ENCODE results near the gene MVP.
"Not testable (repeated sequence)": the region's sequence is repeated elsewhere in the genome, so short reads cannot be mapped to it uniquely, and the experiment has no call there.

Gene MVP

GRCh38 chr16:29815793-29816693 lies 4.2 kb upstream of the MVP start, which contains the start of gene PAGR1:
Gene PAGR1 (plus strand): TSS chr16:29816152. CDS start chr16:29816526, 374 bp downstream.
- DNase-seq (ENCODE audit: low spot score): peak; percentile 100

GRCh38 chr16:29816694-29817441 lies 3.4 kb upstream of the MVP start:
- peak; percentile 38 for DNase-seq (ENCODE audit: low spot score)

GRCh38 chr16:29818082-29818481 lies 2.2 kb upstream of the MVP start:
- no peak for DNase-seq (ENCODE audit: low spot score)

- no peak for DNase-seq (ENCODE audit: low spot score)
Measured at GRCh38 chr16:29819506-29819905, 756 bp upstream of the MVP start.

- DNase-seq (ENCODE audit: low spot score): peak; percentile 62
Measured at GRCh38 chr16:29820730-29821642, 724 bp downstream of the MVP start.

- DNase-seq (ENCODE audit: low spot score): no peak
Measured at GRCh38 chr16:29821643-29822115, 1.4 kb downstream of the MVP start.

GRCh38 chr16:29824589-29825144 lies 4.4 kb downstream of the MVP start:
- no peak for DNase-seq (ENCODE audit: low spot score)

GRCh38 chr16:29825145-29826044 lies 5.1 kb downstream of the MVP start:
- DNase-seq (ENCODE audit: low spot score): peak; percentile 51

GRCh38 chr16:29826342-29826695 lies 6.1 kb downstream of the MVP start:
- no peak for DNase-seq (ENCODE audit: low spot score)

GRCh38 chr16:29830774-29831173 lies 10.5 kb downstream of the MVP start:
- DNase-seq (ENCODE audit: low spot score): no peak

GRCh38 chr16:29831490-29831889 lies 11.2 kb downstream of the MVP start:
- no peak for DNase-seq (ENCODE audit: low spot score)

- DNase-seq (ENCODE audit: low spot score): not testable (repeated sequence)
Measured at GRCh38 chr16:29833219-29833618, 13.0 kb downstream of the MVP start.

GRCh38 chr16:29834079-29834478 lies 13.8 kb downstream of the MVP start:
- no peak for DNase-seq (ENCODE audit: low spot score)

GRCh38 chr16:29835926-29836325 lies 15.7 kb downstream of the MVP start:
- no peak for DNase-seq (ENCODE audit: low spot score)

GRCh38 chr16:29836623-29837022 lies 16.4 kb downstream of the MVP start:
- no peak for DNase-seq (ENCODE audit: low spot score)

- no peak for DNase-seq (ENCODE audit: low spot score)
Measured at GRCh38 chr16:29837841-29838240, 17.6 kb downstream of the MVP start.

- no peak for DNase-seq (ENCODE audit: low spot score)
Measured at GRCh38 chr16:29839822-29840221, 19.6 kb downstream of the MVP start.

- no peak for DNase-seq (ENCODE audit: low spot score)
Measured at GRCh38 chr16:29840240-29840639, 20.0 kb downstream of the MVP start.

GRCh38 chr16:29841631-29842030 lies 21.4 kb downstream of the MVP start:
- no peak for DNase-seq (ENCODE audit: low spot score)

- DNase-seq (ENCODE audit: low spot score): no peak
Measured at GRCh38 chr16:29842732-29843346, 22.6 kb downstream of the MVP start.

Data from CD4-positive, alpha-beta T cell treated with Interleukin-15 for 4 hours (primary cell).